K562 (cell line): Measurements from ENCODE around the gene GPR157. TPM values are rescaled to one million over a fixed set of nuclear protein-coding genes. Genes with fewer than 3 reads are reported as not detected.

Experiments used
- ATAC-seq: fragments of 200-7000 bp; cut with Tn5 transposase; 3 replicates; pipeline ENCODE4 v1.9.1; 2020; ENCODE audit warnings: moderate library complexity
- BruUV-seq: library from RNA; stranded (reverse); fragments of 400-500 nt; replicated peaks from 2 replicates; lab custom pipeline; 2021; lab: Mats Ljungman, UMichigan
- CTCF ChIA-PET: fragments of 300-600 bp; formaldehyde crosslinking; extraction: SDS; loops from one replicate; lab custom pipeline; 2021; ENCODE audit warnings: low intra/inter-chr PET ratio; lab: Yijun Ruan, JAX
- POLR2A ChIA-PET: fragments of 300-600, 350-650 bp; sonication (Branson Sonifier 250); formaldehyde crosslinking; extraction: SDS; loops from one replicate; lab custom pipeline; 2021; ENCODE audit warnings: antibody characterized with exemption, inconsistent platforms; lab: Yijun Ruan, JAX
- DNase-seq, 4 experiments: peaks; one replicate each; pipeline versions ENCODE4 v3.0.0 to v3.0.0-alpha.2; 2011 to 2018; ENCODE audit warnings: low spot score in 3 of 4, mixed read lengths in 3 of 4; ENCODE audit errors: extremely low read depth in 1 of 4
- FAIRE-seq: peaks from 2 replicates; lab custom pipeline; 2011; peaks lifted over from hg19 to GRCh38; lab: Jason Lieb, UNC
- H2AFZ ChIP-seq: 2 replicates; pipeline ENCODE4 v1.6.0; 2011; ENCODE audit warnings: low read depth, low read length, control low read depth, inconsistent platforms
- H3K27ac ChIP-seq: fragments of 200-600 bp; 3 replicates; pipeline ENCODE4 v1.8.0; 2011; ENCODE audit warnings: low read depth, mild to moderate bottlenecking, control low read depth, inconsistent platforms, low read length, moderate library complexity, mixed read lengths; ENCODE audit errors: extremely low read depth
- H3K27me3 ChIP-seq, 2 experiments: fragments of 300-600 bp in 1 of 2; 2 replicates in 1 of 2; 3 replicates in 1 of 2; pipeline versions ENCODE4 v1.6.0 to v1.8.0; 2011; ENCODE audit warnings: inconsistent platforms in 2 of 2, low read length in 2 of 2, mild to moderate bottlenecking in 1 of 2, mixed read lengths in 1 of 2, moderate library complexity in 1 of 2; ENCODE audit not compliant: control insufficient read depth in 2 of 2, insufficient read depth in 2 of 2
- H3K36me3 ChIP-seq: fragments of 300-600 bp; 3 replicates; pipeline ENCODE4 v1.8.0; 2011; ENCODE audit warnings: mild to moderate bottlenecking, low read length, inconsistent platforms; ENCODE audit not compliant: control insufficient read depth, insufficient read depth
- H3K4me1 ChIP-seq, 2 experiments: fragments of 200-600 bp in 1 of 2; replicated peaks in 1 of 2; 2 replicates in 1 of 2; 3 replicates in 1 of 2; pipeline versions ENCODE4 v1.5.1 to v1.8.0; 2011; ENCODE audit warnings: inconsistent platforms in 2 of 2, low read length in 2 of 2, mild to moderate bottlenecking in 1 of 2, mixed read lengths in 1 of 2, moderate library complexity in 1 of 2; ENCODE audit not compliant: control insufficient read depth in 2 of 2, insufficient read depth in 2 of 2
- H3K4me2 ChIP-seq: 2 replicates; pipeline ENCODE4 v1.6.1; 2011; ENCODE audit warnings: low read length, control low read depth, inconsistent platforms, mixed read lengths; ENCODE audit not compliant: insufficient read depth
- H3K4me3 ChIP-seq: fragments of 200-600 bp; sonication (generic), shearing (Covaris generic); 2 replicates; pipeline ENCODE4 v1.5.1; 2016; ENCODE audit warnings: control low read depth, inconsistent platforms
- H3K79me2 ChIP-seq: fragments of 200-600 bp; 3 replicates; pipeline ENCODE4 v1.8.0; 2011; ENCODE audit warnings: low read length, inconsistent platforms; ENCODE audit not compliant: control insufficient read depth, insufficient read depth
- H3K9ac ChIP-seq, 2 experiments: 2 replicates each; pipeline versions ENCODE4 v1.6.0 to v1.6.1; 2011; ENCODE audit warnings: low read depth in 2 of 2, low read length in 2 of 2, control low read depth in 1 of 2, inconsistent platforms in 1 of 2, mild to moderate bottlenecking in 1 of 2, mixed read lengths in 1 of 2; ENCODE audit not compliant: insufficient read depth in 1 of 2
- H3K9me1 ChIP-seq: one replicate; pipeline ENCODE4 v1.6.0; 2011; ENCODE audit warnings: inconsistent platforms, mild to moderate bottlenecking, low read length, moderate library complexity; ENCODE audit not compliant: control insufficient read depth, insufficient read depth
- H3K9me3 ChIP-seq: replicated peaks from 2 replicates; pipeline ENCODE4 v1.5.1; 2011; ENCODE audit warnings: low read depth, low read length, inconsistent platforms; ENCODE audit not compliant: control insufficient read depth, insufficient read depth
- H4K20me1 ChIP-seq: replicated peaks from 2 replicates; pipeline ENCODE4 v1.6.1; 2011; ENCODE audit warnings: low read length, inconsistent platforms, mixed read lengths; ENCODE audit not compliant: control insufficient read depth, insufficient read depth
- DMBX1 ChIP-seq: fragments of 250-450 bp; sonication (Bioruptor Pico); IDR thresholded peaks from 2 replicates; pipeline ENCODE4 v1.8.0; 2022; ENCODE audit warnings: inconsistent platforms, mild to moderate bottlenecking, moderate library complexity, borderline replicate concordance
- IFI16 ChIP-seq: fragments of 250-450 bp; sonication (Bioruptor Pico); IDR thresholded peaks from 2 replicates; pipeline ENCODE4 v2.1.2; 2022; ENCODE audit warnings: mild to moderate bottlenecking, inconsistent platforms
- KAT2B ChIP-seq: IDR thresholded peaks from one replicate; pipeline ENCODE4 v1.6.1; 2012; ENCODE audit warnings: low read depth, mild to moderate bottlenecking, control low read depth, inconsistent platforms, low read length, moderate library complexity
- L3MBTL2 ChIP-seq: fragments of 450-650 bp; IDR thresholded peaks from 2 replicates; pipeline ENCODE4 v1.6.1; 2016; ENCODE audit warnings: mild to moderate bottlenecking, moderate library complexity
- TBL1XR1 ChIP-seq, 2 experiments: IDR thresholded peaks; 2 replicates each; pipeline ENCODE4 v1.6.1; 2012; ENCODE audit warnings: improper control_type of control experiment in 2 of 2, low read length in 2 of 2, mild to moderate bottlenecking in 1 of 2
- WGBS: fragments of 100-300 bp; shearing (Covaris generic); methylation state at CpG from one replicate; pipeline ENCODE4 v1.1.6; 2016; ENCODE audit warnings: low coverage, mixed read lengths; ENCODE audit not compliant: insufficient coverage; ENCODE audit errors: missing lambda C conversion rate; 5-methylcytosine and 5-hydroxymethylcytosine counted together
- in situ Hi-C: fragments of 300-500 bp; cut with MboI; formaldehyde crosslinking; loops from 4 replicates; pipeline ENCODE4 v1.15.0; 2018; ENCODE audit warnings: inconsistent platforms, mixed read lengths
- intact Hi-C: fragments of 100-400 bp; cut with micrococcal nuclease; formaldehyde crosslinking; loops from 2 replicates; pipeline ENCODE4 v1.14.2; 2022
- polyA plus RNA-seq, 8 experiments: library from polyadenylated mRNA; depleted of rRNA in 4 of 8; stranded (reverse) in 5 of 8; unstranded in 3 of 8; fragments of >200 nt; fragmentation: Nextera tagmentation in 2 of 8; fragmentation: Illumina TruSeq in 1 of 8; extraction: Ambion mirVana in 2 of 8; extraction: Trizol in 1 of 8; gene quantifications; 2 replicates each; pipeline versions ENCODE4 v1.2.1 to v1.2.3, GENCODE V29; 2011 to 2014; ENCODE audit warnings: inconsistent platforms in 1 of 8, missing spikeins in 1 of 8
- total RNA-seq, 7 experiments: library from RNA; depleted of rRNA in 6 of 7; stranded (reverse); fragments of >200 nt in 6 of 7; fragmentation: Illumina TruSeq in 2 of 7; extraction: Trizol in 2 of 7; gene quantifications; 2 replicates each; pipeline versions ENCODE4 v1.2.1 to v1.2.3, GENCODE V29; 2011 to 2021; ENCODE audit warnings: low replicate concordance in 1 of 7
- TF ChIP-seq, protein P1 (sequence below): fragments of 250-450 bp; sonication (Bioruptor Pico); IDR thresholded peaks from 2 replicates; pipeline ENCODE4 v1.5.0; 2021; ENCODE audit warnings: mild to moderate bottlenecking, moderate library complexity

Gene GPR157
- total and polyA plus RNA-seq, 9 of the 15 experiments (the other 6 are each of a cell fraction or from before 2014, with no cell fraction given), result 0.01 to 0.18 (median 0.04) TPM; not detected in 4

DNA sequence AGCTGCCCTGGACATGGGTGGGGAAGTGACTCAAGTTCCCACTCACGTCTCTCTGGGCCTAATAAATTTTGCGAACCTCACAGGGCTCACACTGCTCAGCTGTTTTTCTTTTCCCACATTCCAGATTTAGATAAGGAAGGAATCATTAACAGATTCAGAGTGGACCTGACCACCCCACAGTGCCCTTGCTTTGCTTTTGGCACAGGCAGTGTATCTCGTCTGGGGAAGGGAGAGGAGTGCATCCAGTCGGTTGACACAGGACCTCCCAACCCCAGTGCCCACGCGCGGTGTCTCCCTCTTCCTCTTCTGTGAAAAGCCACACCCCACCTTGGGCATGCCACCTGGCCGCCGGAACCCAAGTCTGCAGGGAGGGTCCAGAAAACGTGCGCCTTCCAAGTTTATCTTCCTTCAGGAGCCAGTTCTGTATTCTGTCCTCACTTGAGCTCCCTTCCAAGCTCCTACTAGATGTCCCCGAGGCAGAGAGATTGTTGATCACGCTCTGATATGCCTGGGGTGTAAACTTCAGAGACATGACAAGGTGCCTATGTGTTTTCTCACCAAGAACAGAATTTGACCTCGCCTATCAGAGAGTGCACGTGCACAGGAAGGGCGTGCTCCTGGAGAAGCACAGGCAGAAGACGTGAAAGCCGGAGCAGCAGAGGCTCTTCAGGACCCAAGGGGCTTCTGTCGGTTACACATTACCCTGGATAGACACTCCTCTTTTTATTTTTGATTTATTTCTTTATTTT is 50.0 kb downstream of the GPR157 start:
- Histone ChIP-seq H3K9ac (no peak overlapping the region), H3K27ac (no peak overlapping the region), H3K36me3 (no peaks in the 10 kb centered on the region), H2AFZ (no peak overlapping the region), H4K20me1 (no peaks in the 10 kb centered on the region), H3K9me3 (no peaks in the 10 kb centered on the region), H3K27me3 (peaks cover 42 to 52% of the 10 kb centered on the region in 2 experiments; a peak in 4 of 5 replicates), H3K79me2 (no peaks in the 10 kb centered on the region), H3K4me2 (no peak overlapping the region), H3K4me1 (no peaks in the 10 kb centered on the region; a peak in 2 of 5 replicates), H3K9me1 (no peaks in the 10 kb centered on the region), H3K4me3 (no peak overlapping the region)
- DNase-seq (no peak), FAIRE-seq (no peak), ATAC-seq (no peak)
- ChIA-PET POLR2A (interaction anchor here (0.6 kb wide), 1 partner anchor 360 kb away, joined by 3 read pairs; no protein-coding TSS in a partner anchor), CTCF (no interaction called here)
- intact Hi-C loops, result no loop called here
- BruUV-seq, result no TSS peak
- WGBS, result under 1% methylated on average over 19 of the region's 19 CpGs
- in situ Hi-C loops, result no loop called here
- TF ChIP-seq, protein P1, sequence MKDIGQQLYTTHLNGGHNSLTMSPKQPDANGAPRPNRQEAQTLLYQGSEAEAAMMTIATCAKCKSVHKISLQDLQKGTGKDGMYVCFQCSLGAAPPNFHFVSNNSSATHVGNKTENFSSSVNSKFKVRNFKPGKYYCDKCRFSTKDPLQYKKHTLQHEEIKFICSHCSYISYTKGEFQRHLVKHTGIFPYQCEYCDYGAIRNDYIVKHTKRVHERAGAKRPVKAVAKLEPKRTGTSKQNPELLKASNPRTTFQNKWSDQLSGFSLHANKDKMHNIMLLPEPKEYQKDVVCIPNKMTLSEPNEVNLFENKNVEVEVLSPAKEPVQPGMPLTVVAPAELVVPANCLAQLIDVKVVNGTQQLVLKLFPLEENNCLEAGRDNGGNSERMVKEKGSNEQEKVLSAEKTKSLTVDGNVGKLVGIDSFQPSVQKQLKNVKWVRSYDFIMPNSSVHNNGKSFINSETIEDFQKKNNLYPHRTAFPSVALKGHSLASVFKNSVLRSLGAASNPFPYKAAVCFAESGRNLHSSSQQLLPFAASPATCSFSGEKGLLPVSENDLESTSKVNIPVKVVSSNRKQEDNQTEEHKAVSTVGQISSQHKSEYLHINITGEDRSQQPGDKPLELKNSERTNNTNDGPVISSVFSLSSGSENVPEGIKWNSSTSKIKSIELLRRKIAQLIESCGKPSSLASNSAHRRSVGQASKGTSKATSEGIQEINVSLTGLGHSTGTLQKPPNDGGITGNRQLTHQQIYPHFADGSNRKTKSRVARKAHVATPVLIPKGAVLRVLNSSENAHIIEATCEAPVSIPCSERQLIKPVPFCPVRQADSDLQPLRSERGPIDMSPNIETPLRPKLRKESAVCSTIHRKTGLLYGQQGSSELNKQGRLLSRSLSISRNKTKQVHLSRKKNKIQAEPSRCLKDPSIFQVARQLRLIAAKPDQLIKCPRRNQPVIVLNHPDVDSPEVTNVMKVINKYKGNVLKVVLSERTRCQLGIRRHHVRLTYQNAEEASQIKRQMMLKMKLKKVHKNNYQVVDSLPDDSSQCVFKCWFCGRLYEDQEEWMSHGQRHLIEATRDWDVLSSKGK (CRISPR knock-in tag), result no peak
- TF ChIP-seq L3MBTL2 (peak; percentile 35; the same call in 1 of the 2 replicates), IFI16 (CRISPR knock-in tag) (no peak), KAT2B (no peak), DMBX1 (CRISPR knock-in tag) (no peak), TBL1XR1 (IDR thresholded peaks at IDR 0.05; ENCODE audit: low read length in 2 of 2) (no peak)
